ENCODE data around the gene ADI1.

- no peak for TF ChIP-seq EGR1 (IDR thresholded peaks at IDR 0.05)
- TF ChIP-seq EP300 (IDR thresholded peaks at IDR 0.05; ENCODE audit: borderline replicate concordance): no peak
- no peak for TF ChIP-seq TCF12 (IDR thresholded peaks at IDR 0.05; ENCODE audit: low read depth)
- TF ChIP-seq TAF1 (IDR thresholded peaks at IDR 0.05; ENCODE audit: low read depth): no peak
- TF ChIP-seq RAD21 (IDR thresholded peaks at IDR 0.05; ENCODE audit: low read depth): no peak
- no peak for TF ChIP-seq CEBPB (IDR thresholded peaks at IDR 0.05)
- TF ChIP-seq, protein P1, sequence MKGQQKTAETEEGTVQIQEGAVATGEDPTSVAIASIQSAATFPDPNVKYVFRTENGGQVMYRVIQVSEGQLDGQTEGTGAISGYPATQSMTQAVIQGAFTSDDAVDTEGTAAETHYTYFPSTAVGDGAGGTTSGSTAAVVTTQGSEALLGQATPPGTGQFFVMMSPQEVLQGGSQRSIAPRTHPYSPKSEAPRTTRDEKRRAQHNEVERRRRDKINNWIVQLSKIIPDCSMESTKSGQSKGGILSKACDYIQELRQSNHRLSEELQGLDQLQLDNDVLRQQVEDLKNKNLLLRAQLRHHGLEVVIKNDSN (IDR thresholded peaks at IDR 0.05): no peak
- TF ChIP-seq, protein P2, sequence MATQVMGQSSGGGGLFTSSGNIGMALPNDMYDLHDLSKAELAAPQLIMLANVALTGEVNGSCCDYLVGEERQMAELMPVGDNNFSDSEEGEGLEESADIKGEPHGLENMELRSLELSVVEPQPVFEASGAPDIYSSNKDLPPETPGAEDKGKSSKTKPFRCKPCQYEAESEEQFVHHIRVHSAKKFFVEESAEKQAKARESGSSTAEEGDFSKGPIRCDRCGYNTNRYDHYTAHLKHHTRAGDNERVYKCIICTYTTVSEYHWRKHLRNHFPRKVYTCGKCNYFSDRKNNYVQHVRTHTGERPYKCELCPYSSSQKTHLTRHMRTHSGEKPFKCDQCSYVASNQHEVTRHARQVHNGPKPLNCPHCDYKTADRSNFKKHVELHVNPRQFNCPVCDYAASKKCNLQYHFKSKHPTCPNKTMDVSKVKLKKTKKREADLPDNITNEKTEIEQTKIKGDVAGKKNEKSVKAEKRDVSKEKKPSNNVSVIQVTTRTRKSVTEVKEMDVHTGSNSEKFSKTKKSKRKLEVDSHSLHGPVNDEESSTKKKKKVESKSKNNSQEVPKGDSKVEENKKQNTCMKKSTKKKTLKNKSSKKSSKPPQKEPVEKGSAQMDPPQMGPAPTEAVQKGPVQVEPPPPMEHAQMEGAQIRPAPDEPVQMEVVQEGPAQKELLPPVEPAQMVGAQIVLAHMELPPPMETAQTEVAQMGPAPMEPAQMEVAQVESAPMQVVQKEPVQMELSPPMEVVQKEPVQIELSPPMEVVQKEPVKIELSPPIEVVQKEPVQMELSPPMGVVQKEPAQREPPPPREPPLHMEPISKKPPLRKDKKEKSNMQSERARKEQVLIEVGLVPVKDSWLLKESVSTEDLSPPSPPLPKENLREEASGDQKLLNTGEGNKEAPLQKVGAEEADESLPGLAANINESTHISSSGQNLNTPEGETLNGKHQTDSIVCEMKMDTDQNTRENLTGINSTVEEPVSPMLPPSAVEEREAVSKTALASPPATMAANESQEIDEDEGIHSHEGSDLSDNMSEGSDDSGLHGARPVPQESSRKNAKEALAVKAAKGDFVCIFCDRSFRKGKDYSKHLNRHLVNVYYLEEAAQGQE (IDR thresholded peaks at IDR 0.05; ENCODE audit: low read depth): no peak
- no peak for TF ChIP-seq ZBTB7A (IDR thresholded peaks at IDR 0.05; ENCODE audit: low read depth)
- TF ChIP-seq NFIC (IDR thresholded peaks at IDR 0.05): no peak
- TF ChIP-seq, protein P3, sequence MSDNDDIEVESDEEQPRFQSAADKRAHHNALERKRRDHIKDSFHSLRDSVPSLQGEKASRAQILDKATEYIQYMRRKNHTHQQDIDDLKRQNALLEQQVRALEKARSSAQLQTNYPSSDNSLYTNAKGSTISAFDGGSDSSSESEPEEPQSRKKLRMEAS (IDR thresholded peaks at IDR 0.05): no peak
- TF ChIP-seq CREB1 (IDR thresholded peaks at IDR 0.05; ENCODE audit: low read depth): no peak
Measured at GRCh38 chr2:3465328-3465727, 54.0 kb downstream of the ADI1 start.

Measured in Ishikawa (cell line).